ENCODE data around the gene SHMT2.

DNA sequence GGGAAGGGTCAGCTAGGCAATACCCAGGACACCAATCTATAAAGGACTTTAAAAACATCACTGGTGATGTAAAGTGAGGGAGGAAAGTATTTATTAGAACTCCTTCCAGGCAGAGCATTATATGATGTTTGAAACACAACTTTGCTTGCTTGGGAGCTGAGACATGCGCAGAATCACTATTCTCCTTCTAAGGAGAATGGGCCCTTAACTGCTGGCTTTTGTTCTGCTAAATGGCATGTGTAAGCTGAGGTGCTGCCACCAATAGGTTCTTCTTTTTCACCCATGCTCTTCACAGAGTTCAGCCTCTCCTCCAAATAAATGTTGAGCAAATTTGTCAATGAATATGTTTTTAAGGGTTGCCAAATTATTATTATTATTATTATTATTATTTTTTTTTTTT is 17.5 kb downstream of the SHMT2 start:
- TF ChIP-seq CTCF (IDR thresholded peaks at IDR 0.05) (no peak), POLR2A (IDR thresholded peaks at IDR 0.05) (no peak)
